HG02973 (cell line): ENCODE measurements around the gene COA3.

ENCODE experiments used
- ATAC-seq: cut with Tn5 transposase; IDR thresholded peaks from one replicate; pipeline ENCODE4 v1.9.1; 2021; ENCODE audit warnings: moderate library complexity; ENCODE audit not compliant: unreplicated experiment

COA3 gene

DNA sequence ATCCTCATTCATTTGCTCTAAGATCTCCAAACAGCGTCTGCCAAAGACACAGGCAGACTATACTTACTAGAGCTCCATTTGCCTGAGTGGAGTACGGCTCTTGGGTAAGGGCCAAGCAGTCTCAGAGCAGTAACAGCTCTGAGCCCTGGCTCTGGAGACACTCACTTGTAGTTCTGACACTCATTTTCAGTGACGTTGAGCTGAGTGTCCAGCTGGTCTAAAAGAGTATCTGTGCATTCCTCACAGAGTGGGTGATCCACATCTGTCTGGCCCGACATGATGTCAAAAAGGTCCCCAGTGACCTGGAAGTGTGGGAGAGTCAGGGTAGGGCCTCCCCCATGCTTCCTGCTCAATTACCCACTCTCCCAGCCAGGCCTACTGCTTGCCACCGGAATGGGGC, 19.9 kb upstream of the COA3 start:
- no peak for ATAC-seq

DNA sequence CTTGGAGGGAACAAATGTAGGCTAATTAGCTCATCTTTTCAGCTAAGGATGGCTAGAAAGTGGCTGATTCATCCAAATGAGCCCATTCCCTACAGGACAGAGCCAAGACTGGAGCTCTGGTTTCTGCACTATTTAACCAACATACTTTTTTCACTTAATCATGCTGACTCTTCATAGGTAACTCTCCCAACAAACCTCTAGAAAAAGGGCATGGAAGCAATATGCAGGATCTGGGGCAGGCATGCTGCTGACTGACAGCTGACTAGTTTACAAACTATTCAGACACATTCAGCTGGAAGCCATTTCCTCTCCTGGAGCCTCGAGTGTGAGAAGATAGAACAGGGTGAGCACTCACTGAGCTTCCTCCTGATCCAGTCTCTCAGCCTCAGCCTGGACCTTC, 19.4 kb upstream of the COA3 start:
- ATAC-seq = no peak

DNA sequence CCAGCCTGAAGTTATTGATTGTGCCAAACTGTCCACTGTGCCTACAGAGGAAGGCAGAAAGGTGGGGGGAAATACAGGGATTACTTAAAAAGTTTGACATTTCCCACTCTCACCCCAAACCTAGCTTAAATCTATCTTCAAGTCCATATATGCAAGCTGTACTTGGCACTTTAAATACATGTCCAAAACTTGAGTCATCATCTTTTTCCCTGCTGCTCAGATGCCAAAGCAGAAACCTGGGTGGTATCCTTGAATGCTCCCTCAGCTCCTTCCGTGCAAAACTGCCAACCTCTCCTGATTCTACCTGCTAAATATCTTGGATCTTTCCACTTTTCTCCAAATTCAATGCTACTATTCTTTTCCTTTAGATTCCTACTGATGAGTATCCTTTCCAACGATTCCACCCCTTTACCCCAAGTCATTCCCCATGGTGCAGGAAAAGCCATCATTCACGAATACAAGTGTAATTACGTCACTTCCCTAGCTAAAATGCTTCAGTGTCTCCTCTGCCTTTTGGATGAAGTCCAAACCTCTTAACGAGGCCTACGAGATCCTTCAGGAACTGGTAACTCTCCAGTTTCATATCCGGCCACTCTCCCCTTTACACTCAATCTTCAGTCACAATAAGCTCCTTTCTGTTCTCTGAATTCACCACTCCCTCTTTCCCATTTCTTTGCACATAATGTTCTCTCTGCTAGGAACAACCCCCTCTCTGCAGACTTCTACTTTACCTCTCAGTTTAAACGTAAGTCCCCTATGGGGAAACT, 16.3 kb upstream of the COA3 start:
- ATAC-seq = no peak

DNA sequence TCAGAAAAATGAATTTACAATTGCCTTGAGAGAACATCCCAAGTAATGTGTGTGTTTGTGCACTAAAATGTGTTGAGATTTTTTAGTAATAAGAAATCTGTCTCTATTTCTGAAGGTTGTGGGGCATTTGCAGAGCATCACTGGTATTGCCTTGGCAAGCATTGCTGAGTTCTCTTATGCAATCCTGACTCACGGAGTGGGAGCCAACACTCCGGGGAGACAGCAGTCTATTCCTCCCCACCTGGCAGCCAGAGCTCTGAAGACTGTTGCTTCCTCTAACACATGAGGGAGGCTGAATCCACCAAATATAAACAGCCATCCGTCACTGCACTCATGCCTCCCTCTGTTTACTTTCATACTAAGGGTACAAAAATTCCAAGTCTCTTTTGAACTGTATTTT, 10.7 kb upstream of the COA3 start:
- no peak for ATAC-seq

DNA sequence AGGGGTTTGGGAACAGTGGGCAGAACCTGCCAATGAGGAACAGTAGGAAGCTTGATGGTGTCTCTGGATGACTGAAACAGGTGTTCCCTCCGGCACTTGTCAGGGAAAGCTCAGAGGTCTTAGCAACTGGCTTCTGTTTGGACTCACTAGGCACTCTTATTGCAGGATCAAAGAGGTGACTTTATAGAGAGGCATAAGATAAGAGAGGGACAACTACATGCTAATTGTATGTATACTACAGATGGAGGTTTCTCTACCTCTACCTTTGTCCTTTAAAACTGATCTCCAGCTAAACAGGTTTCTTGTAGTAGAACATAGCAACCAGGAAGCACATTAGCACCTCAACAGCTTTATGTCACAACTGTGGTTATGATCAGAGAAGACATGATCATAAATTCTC, 7.7 kb upstream of the COA3 start:
- ATAC-seq = no peak

DNA sequence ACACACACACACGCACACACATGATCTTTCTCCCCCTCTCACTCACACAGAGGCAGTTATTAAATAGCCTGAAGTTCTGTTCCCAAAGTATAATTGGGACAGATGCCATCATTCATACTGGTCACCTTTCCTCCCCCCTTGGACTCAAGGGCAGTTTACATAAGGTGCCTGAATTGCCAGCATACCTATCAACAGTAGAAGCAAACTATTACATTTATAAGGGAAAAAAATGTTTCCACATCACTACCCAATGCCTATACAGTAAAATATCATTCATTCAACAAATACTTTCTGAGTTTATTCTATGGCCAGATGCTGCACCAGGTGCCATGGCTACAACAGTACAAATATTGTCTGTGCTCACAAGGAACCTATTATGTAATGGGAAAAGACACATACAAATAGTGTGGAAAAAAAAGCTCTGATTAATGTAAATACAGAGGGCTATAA, 6.4 kb upstream of the COA3 start:
- no peak for ATAC-seq

DNA sequence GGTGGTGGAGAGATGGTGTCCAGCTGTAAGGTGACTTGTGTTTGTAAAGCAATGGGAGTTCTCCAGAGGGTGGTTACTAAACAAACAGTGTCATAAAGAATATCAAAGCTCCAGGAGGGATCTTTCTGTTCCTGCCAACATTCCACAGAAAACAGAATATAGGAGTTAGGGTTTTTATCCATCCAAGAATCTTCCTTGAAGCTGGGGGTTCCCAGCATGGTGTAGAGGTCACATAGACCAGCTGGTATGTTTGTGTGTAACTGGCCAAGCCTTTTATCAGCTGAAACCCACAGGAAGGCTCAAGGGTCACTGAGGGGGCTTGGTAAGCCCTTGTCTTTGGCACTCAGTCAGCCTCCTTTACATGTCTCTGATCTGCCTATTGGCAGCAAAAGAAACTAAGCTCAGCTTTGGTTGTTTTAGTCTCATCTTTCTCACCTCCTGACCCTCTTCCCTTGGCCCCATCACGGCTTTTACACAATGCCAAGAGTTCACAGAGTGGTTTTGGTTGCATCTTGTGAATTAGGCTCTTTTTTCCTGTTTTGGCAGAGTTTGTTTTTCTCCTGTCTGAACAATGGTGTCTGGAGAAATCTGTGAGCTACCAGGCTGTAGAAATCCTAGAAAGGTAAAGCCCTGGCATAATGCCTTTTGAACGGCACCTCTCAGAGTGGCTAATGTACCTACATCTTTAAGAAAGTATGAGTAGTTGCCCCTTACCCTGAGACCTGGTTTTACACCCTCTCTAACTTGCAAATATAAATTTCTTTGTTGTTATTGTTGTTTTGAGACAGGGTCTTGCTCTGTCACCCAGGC, 4.8 kb upstream of the COA3 start:
- ATAC-seq = no peak

DNA sequence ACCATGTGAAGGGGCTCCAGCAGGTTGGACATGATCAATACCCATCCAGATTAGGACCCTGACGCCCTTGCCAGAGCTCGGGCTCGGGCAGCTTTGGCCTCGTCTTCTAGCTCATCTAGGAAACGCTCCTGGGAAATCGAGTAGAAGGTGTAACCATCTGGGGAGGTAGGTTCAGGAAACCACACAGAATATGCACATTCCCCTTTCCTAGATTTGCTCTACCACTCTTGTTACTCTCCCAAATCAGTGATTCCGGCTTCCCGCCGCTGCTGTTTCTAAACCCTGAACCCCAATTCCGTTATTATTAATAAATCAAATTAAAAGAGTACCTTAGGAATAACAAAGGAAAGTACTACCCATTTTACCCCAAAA, 507 bp downstream of the COA3 start:
- ATAC-seq = no peak

DNA sequence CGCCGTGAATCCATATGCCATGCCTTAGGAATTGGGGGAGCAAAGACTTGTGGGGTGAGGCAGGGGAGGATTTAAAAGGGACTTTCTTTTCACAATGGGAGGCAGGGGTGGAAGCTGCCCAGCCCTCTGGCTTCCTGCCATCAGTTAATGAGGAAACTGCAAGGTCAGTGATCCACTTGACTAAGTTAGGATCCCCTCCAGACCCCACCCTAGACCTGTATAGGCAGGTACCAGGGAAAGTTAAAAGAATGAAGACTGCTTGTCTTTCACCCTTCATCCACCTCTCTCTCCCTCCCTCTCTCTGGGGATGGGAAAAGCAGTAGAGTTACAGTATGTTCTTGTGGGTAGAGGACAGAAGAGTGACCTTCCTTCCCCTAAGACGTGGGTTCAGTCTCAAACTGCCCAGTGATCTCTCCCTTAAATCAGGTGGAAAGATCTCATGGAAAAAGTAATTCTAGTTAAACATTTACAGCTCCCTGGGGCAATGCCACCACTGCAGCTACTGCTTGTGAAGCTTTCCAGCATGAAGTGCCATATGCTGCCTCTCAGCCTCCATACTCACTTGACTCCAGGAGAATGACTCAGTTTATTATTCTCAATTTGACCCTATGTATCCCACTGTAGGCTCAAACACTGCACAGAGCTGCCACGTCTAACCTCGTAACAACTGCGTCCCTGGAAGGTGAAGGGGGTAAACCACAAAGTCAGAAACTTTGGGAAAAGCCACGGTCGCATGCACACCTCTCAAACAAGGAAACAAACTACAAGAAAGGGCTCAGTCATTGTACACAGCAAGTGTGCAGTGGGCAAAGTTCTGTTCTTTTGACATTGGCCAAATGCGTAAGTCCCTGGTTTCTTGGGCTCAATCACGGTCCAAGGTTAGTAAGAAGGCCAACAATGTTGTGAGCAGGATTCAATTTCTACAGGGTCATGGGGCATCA, 1.2 kb downstream of the COA3 start:
- ATAC-seq = no peak

DNA sequence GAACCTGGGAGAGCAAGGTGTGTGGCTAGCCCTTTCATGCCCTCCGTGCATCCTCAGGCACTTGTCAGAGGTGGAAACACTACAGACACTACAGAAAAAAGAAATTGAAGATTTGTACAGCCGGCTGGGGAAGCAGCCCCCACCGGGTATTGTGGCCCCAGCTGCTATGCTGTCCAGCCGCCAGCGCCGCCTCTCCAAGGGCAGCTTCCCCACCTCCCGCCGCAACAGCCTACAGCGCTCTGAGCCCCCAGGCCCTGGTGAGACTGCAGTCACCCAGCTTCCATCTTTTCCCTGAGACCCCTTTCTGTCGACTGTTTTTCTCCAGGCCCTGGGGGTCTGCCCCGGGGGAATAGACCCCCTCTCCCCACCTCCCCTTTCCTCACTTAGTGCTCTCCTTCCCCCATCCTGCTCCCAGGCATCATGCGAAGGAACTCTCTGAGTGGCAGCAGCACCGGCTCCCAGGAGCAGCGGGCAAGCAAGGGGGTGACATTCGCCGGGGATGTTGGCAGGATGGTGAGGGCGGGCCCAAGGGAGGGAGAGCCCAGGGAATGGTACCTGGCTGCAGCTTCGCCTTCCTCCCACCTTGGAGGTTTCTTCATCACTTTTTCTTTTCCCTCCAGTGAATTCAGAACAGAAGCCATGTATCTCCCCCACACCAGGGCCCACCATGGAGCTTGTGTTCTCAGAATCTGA, 2.3 kb downstream of the COA3 start:
- ATAC-seq = no peak

DNA sequence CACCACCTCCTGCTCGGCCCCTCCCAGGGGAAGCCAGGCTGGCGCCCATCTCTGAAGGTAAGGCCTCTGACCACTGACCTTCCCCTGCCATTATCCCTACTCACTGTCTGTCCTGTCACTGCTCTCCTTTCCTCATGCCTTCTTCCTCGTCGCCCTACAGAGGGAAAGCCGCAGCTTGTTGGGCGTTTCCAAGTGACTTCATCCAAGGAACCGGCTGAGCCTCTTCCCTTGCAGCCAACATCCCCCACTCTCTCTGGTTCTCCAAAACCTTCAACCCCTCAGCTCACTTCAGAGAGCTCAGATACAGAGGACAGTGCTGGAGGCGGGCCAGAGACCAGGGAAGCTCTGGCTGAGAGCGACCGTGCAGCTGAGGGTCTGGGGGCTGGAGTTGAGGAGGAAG, 3.0 kb downstream of the COA3 start:
- ATAC-seq = no peak

DNA sequence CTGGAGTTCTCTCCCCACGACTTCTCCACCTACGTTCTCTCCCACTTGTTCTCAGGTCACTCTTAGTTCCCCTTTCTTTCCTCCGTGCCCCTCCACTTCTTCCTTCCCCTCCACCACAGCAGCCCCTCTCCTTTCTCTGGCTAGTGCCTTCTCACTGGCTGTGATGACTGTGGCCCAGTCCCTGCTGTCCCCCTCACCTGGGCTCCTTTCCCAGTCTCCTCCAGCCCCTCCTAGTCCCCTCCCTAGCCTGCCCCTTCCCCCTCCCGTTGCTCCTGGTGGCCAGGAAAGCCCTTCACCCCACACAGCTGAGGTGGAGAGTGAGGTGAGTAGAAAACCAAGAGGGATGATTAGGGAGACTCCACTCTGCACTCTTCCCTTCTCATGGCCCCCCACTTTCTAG, 3.4 kb downstream of the COA3 start:
- no peak for ATAC-seq

DNA sequence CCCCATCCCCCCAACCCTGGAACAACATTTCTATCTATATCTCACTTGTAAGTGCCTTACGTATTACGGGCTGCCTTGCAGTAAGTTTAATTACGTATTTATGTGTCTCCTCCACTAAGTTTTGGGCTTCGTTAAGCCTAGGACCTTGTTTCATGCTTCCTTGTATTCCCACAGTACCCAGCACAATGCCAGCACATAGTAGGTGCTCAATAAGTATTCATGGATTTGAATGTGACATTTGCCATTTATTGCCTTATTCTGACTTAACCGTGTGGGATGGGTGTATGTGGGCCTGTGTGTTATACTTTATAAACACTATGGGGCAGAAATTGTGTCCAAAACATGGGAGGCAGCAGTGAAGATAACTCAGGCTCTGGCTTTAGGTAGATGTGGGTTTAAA, 6.0 kb downstream of the COA3 start:
- no peak for ATAC-seq

DNA sequence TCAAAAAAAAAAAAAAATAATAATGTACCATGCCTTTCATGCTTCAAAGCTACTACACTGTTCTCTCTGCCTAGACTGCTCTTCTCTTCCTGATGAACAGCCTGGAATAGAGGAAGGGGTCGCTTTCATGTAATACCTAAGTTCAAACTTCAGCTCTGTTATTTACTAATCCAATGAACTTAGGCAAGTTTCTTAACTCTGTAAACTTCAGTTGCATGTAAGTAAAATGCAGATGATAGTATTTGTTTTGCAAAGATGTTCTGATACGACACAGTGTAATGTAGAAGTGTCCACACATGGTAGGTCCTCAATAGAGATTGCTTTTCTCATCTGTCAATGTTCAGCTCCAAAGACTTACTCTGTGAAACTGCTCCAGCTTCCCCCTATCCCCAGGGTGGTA, 6.6 kb downstream of the COA3 start:
- no peak for ATAC-seq

DNA sequence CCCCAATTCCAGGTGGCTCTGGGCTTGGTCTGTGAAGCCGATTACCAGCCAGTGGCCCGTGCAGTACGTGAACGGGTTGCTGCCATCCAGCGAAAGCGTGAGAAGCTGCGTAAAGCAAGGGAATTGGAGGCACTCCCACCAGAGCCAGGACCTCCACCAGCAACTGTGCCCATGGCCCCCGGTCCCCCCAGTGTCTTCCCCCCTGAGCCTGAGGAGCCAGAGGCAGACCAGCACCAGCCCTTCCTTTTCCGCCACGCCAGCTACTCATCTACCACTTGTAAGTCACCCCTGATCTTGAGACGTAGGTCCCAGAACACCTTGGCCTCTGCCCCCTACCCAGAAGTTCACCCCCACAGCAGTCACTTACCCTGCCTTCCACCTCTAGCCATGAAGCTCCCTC, 11.2 kb downstream of the COA3 start:
- no peak for ATAC-seq

DNA sequence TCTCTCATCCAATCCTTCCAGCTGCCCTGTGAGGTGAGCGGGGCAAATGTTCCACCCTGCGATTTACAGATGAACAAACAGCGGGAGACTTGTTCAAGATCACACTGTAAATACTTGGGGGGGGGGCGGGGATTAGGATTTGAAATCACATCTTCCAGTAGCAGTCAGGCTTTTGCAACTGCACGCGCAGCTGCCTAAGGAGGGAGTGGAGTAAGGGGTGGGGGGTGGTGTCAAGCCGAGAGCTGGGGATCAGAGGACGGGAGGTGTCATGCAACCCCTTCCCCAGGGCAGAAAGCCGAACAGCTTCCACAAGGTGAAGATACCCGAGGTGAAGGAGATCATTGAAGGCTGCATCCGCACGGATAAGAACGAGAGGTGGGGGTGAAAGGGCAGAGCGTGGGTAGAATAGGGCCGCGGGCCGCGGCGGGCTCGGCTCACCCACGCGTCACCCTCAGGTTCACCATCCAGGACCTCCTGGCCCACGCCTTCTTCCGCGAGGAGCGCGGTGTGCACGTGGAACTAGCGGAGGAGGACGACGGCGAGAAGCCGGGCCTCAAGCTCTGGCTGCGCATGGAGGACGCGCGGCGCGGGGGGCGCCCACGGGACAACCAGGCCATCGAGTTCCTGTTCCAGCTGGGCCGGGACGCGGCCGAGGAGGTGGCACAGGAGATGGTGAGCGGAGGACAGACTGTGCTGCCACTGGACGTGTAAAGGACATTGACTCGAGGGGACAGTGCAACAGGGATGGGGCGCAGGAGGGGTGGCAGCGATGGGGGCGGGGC, 13.5 kb downstream of the COA3 start:
- no peak for ATAC-seq

DNA sequence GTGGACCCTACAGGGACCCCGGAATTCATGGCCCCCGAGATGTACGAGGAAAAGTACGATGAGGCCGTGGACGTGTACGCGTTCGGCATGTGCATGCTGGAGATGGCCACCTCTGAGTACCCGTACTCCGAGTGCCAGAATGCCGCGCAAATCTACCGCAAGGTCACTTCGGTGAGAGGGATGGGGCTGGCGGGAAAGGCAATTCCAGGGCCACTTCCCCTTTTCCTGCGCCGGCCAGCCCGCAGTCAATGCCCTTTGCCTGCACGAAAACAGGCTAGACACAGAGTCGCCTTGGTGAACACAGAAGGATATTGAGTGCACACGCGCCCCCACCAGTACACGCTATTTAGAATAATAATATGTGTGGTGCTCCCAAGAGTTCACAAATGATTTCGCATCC, 14.1 kb downstream of the COA3 start:
- ATAC-seq = no peak

DNA sequence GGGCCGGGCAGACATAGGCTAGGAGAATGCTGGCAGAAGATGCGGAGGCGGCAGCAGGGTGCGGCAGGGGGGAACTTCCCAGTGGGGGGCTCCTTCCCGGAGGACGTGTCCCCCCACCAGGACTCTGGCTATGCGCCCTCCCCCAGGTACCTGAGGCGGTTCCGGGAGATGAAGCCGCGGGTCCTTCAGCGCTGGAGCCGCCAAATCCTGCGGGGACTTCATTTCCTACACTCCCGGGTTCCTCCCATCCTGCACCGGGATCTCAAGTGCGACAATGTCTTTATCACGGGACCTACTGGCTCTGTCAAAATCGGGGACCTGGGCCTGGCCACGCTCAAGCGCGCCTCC, 14.7 kb downstream of the COA3 start:
- no peak for ATAC-seq

DNA sequence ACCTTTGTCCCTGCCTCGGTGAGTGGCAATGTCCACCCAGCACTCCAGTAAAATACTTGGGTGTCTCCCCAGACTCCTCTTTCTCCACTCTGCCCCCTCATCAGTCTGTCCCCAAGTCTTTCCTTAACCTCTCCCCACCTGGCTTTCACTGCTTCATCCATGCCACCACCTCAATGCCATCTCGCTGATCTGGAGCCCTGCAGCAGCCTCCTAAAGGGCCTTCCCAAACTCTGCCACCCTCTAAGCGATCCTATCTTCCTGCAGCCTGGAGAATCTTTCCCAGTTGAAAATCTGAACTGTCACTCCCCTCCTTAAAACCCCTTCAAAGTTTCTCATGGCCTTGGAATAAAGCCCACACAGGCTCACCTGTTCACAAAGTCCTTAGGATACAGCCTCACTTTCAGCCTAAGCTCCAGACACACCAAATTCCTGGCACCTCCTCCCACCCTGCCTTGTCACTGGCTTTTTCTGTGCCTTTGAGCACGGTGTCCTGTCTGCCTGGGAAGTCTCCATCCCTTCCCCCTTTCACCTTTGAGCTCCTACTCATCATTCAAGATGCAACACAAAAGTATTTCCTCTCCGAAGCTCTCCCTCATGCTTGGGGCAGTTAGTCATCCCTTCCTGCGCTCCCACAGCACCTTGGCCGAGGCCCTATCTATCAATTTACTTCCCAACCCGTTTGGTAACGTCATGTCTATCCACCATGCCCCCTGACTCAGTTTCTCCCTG, 15.3 kb downstream of the COA3 start:
- ATAC-seq = no peak
